Left colon (tissue), 2 donors: ENCODE results near the gene ABCA1. TPM values are rescaled to one million over a fixed set of nuclear protein-coding genes. Genes with fewer than 3 reads are reported as not detected.
"Not testable (repeated sequence)": the region's sequence is repeated elsewhere in the genome, so short reads cannot be mapped to it uniquely, and the experiment has no call there.

ENCODE experiments used
- ATAC-seq: fragments of 200-7000 bp; cut with Tn5 transposase; one replicate; pipeline ENCODE4 v1.9.1; 2020; ENCODE audit warnings: mild to moderate bottlenecking, moderate library complexity
- DNase-seq, 2 donors: peaks; one replicate each; pipeline ENCODE4 v3.0.0-alpha.2; 2020
- intact Hi-C, 2 donors: fragments of 100-400 bp; cut with DNase I in 1 of 2; cut with micrococcal nuclease in 1 of 2; formaldehyde crosslinking; loops; one replicate each; pipeline versions ENCODE4 v1.11.2 to v1.14.0; 2022; cut with DNase I, micrococcal nuclease
- total RNA-seq, 2 donors: library from RNA; stranded (reverse); fragmentation: NEBNext Ultra II Directional; extraction: Animal tissue kit (Norgen Biotek cat#: 25700); gene quantifications; one replicate each; pipeline ENCODE4 v1.2.1, GENCODE V29; 2021
- donor health status: DM: no; HTN: no; CAD: no.
- donor health status: DM: yes; HTN: yes; CAD: no.

The ABCA1 gene
- total RNA-seq, 2 donors from 2014 or later, result 11.8 to 44.5 TPM

DNA sequence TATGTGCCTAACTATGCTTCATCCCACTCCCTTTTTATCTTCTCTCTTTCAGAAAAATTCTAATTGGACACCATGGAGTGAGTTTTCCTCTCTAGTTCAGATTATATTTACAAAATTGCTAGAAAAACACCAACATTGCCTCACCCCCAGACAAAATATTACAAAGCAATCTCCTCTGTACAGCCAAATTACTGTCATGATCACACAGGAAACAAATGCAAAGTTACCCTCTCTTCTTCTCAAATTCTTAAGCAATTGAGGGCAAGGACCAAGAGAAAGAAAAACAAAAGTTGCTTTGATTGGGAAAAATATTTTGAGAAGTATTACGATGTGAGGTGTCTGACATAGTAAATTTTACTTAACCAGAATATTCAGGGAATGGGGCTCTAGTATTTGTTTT, 30.8 kb upstream of the ABCA1 start:
- ATAC-seq (no peak), DNase-seq (no peak)
- intact Hi-C loops, result no loop called here

DNA sequence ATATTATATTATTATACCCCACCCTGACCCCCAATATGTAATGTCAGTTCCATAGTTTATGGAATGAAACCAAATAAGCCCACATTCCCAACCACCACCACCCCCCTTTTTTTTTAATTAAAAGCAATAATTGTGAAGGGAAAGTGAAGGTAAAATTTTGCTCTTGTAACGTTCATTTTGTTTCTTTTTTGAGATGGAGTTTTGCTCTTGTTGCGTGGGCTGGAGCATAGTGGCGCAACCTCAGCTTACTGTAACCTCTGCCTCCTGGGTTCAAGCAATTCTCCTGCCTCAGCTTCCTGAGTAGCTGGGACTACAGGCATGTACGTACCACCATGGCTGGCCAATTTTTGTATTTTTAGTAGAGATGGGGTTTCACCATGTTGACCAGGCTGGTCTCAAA, 30.1 kb upstream of the ABCA1 start:
- ATAC-seq, intact Hi-C loops, DNase-seq: not testable (repeated sequence)

DNA sequence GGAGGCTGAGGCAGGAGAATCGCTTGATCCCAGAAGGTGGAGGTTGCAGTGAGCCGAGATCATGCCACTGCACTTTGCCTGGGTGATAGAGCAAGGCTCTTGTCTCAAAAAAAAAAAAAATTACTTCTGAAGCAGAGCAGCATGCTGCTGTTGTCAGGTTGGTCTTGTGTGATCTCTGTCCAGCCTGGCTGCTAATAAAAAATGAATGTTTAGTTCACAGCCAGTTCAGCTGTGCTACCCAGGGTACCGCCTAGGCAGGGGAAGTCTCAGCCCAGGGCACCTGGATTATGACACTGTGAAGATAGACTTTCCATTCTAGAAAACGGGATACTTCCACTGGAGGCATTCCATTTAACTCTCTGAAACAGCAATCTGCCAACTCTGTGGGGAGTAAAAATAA, 23.5 kb upstream of the ABCA1 start:
- ATAC-seq (no peak), DNase-seq (no peak)
- intact Hi-C loops, result no loop called here

DNA sequence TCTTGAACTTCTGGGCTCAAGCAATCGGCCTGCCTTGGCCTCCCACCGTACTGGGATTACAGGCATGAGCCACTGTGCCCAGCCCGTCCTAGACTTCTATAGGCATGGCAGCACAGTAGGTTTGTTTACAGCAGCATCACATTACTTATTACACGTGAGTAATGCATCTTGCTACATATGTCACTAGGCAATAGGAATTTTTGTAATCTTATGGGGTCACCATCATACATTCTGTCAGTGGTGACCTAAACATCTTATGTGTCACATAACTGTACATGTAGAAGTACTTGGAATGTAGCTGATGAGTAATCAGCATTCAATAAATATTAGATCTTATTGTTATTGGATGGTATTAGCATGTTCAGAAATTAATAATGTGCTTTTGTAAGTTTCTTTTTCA, 22.9 kb upstream of the ABCA1 start:
- ATAC-seq (no peak), DNase-seq (no peak)
- intact Hi-C loops, result no loop called here

DNA sequence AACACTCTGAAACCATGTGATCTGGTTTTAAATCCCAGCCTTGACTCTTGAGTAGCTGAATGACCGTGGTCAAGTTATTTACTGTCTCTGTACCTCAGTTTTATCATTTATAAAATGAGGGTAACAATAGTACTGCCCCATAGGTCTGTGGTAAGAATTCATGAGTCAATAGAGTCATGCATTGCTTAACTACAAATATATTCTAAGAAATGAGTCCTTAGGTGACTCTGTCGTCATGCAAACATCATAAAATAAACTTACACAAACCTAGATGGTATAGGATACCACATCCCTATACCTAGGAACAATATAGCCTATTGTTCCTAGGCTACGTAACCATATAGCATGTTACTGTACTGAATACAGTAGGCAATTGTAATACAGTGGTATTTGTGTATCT, 20.3 kb upstream of the ABCA1 start:
- ATAC-seq, result peak; percentile 56
- DNase-seq, result no peak
- intact Hi-C loops, result no loop called here

DNA sequence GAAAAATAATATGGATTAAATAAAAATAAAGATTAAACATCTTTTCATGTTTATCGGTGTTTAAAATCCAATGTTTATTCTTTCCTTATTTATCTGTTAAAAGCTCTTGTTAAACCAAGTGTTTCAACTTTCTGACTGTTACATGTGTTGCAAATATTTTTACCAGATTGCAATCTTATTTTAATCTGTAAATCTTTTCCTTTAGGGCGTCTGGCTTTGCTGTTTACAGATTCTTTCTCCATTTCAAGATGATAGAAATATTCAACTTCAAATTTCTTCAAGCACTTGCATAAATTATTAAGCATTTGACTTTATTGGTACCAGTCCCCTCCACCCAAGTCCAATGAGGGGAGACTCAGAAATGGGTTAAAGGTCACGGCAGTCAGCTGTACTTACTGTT, 16.9 kb upstream of the ABCA1 start:
- no peak for ATAC-seq
- no peak for DNase-seq
- intact Hi-C loops, result no loop called here

DNA sequence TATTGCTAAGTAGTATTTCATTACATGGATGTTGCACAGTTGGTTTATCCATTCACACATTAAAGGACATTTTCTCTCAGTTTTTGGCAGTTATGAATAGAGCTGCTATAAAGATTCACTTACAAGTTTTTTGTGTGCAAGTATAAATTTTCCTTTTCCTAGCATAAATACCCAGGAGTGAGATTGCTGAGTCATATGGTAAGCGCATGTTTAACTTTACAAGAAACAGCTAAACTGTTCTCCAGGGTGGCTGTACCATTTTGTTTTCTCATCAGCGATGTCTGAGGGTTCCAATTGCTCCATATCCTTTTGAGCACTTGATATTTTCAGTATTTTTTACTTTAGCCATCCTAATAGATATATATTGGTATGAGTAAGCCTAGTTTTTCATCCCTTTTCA, 16.4 kb upstream of the ABCA1 start:
- intact Hi-C loops, result no loop called here
- no peak for ATAC-seq
- DNase-seq, result no peak

DNA sequence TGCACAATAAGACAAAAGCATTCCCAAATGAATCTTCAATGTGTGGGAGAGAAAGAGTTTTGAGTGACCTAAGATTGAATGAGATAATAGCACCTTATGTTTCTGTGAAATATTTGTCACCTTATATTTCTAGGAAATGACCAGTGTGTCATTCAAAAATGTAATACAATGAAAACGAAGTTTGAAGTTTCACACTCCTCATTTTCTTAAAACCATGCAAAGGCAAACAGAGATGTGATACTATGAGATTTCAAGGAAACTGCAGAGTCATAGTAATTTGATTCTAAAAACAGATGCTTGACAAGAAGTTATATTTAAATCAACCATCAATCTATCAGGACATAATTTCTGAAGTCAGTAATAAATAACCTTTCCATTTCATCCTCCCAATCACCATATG, 13.6 kb upstream of the ABCA1 start:
- no peak for ATAC-seq
- intact Hi-C loops, result no loop called here
- no peak for DNase-seq

DNA sequence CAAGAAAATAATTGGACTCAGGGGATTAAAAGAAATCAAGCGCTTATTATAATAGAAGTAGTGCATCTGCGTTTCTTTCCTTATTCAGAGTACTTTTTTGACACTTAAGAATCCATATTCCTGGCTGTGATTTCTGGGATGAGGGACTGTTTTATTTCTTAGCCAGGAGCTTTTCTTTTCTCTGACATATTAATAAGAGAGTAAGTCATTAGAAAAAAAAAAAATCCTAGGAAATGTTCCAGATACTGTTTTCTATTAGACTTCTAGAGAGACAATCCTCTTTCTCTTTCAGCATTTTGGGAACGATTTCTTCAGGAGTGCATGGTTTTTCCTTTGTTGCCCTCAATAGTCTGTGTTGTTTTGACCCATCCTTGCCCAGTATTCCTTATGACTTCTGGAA, 8.3 kb upstream of the ABCA1 start:
- intact Hi-C loops, result no loop called here
- ATAC-seq, result no peak
- DNase-seq, result no peak

DNA sequence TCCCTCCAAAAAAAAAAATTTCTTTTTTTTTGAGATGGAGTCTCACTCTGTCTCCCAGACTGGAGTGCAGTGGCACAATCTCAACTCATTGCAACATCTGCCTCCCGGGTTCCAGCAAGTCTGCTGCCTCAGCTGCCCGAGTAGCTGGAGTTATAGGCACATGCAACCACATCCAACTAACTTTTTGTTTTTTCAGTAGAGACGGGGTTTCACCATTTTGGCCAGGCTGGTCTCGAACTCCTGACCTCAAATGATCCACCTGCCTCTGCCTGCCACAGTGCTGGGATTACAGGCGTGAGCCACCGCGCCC, 7.5 kb upstream of the ABCA1 start:
- ATAC-seq, DNase-seq, intact Hi-C loops: not testable (repeated sequence)

DNA sequence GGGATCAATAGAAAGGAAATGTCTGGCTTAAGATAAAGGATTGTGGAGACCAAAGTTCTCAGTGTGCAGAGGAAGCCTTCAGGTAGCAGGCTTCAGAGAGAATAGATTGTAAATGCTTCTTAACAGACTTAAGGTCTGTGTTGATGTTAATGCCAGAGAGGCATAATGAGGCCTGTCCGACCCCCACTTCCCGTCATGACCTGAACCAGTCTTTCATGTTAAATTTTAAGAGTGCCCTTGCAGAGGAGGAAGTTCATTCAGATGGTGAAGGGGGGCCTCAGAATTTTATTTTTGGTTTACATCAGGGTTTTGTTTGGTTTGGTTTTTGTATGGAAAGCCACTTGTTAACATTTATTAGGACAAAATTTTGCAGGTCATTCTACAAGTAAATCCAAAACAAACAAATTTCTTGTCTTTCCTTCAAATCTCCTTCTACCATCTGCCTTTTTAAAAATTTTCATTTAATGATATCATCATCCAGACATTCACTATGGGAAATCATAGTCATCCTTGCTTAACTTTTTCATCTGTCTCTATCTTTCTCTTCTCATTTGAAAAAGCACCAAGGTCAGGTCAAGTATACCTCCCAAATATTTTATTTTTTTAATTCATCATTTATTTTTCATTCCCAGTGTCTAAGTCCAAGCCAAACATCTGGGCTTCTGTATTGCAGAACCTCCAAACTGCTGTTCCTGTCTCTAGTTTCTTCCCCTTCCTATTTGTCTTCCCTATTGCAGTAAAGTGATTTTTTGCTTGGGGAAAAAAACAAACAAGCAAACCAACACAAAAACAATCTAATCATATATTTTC, 6.9 kb upstream of the ABCA1 start:
- intact Hi-C loops, result no loop called here
- DNase-seq (no peak), ATAC-seq (no peak)

DNA sequence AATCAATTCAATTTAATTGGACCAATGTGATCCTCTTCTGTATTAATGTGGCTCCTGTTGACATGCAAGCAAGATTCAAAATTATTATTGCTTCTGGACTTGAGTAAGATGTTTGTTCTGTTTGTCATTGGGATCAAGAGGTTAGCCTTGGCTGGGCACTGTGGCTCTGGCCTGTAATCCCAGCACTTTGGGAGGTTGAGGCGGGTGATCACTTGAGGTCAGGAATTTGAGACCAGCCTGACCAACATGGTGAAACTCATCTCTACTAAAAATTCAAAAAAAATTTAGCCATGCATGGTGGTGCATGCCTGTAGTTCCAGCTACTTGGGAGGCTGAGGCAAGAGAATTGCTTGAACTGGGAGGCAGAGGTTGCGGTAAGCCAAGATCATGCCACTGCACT, 5.1 kb upstream of the ABCA1 start:
- DNase-seq, ATAC-seq, intact Hi-C loops: not testable (repeated sequence)

DNA sequence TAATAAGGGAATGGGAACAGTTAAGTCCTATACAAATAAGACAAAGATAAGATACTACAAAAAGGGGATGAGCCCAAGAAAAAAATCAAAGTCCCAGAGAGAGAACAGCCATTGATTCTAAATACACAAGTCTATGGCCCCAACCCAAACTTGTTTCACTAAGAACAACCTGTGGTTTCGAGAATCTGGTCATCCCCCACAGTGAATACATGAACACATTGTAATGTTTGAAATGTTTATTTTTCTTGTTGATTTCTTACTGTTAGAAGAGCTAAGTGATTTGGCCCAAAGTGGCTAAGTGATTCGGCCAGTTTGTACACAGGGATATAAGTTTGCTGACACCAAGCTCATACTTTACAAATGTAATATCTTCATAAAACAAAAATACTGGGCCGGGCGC, 3.3 kb upstream of the ABCA1 start:
- ATAC-seq (no peak), DNase-seq (no peak)
- intact Hi-C loops, result no loop called here

DNA sequence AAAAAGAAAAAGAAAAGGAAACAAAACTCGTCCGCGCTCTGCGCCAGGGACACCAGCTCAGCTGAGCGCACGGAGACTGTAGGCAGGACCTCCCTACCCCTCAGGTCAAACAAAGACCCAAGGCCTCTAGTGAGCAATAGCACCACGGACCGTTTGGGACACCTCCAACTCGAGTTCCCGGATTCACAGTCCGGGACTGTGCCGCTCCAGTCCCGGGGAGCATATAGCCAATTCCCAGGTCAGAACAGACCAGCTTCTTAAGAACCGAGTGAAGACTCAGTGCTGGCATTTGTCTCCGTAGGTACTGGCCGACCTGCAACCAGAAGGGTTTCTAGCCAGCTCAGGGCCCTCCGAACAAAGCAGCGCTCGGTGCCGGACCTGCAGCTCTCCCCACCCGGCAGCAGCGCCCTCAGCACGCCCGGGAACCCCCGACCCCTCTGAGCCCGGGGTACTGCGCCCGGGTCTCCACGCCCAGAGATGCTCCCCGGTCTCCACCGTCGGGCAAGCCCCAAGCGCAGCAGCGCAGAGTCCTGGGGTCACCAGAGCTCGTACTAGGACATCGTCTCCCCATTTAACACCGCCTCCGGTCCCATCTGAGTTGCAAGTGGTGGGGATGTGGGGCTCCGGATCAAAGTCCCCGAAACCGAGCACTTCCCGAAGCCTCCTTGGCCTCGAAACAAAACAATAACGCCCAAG, 591 bp downstream of the ABCA1 start:
- ATAC-seq, result peak; percentile 50
- intact Hi-C loops, result loop anchor here (2.0 to 10.0 kb wide), 3 partner anchors 67 to 229 kb away; no protein-coding TSS in a partner anchor
- peak; percentile 33 to 52 for DNase-seq

DNA sequence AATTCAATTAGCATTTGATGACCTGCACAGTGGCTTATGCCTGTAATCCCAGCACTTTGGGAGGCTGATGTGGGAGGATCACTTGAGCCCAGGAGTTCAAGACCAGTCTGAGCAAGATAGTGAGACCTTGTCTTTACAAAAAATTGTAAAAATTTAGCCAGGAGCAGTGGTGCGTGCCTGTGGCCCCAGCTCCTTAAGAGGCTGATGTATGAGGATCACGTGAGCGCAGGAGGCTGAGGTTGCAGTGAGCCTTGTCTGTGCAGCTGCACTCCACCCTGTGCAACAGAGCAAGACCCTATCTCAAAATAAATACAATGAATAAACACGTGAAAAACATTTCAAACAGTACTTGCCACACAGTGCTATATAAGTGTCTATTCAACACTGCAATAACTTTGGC, 4.2 kb downstream of the ABCA1 start:
- DNase-seq (no peak), ATAC-seq (no peak)
- intact Hi-C loops, result loop anchor here in 1 of 2 donors (10.0 kb wide), 1 partner anchor 71 kb away; no protein-coding TSS in a partner anchor

DNA sequence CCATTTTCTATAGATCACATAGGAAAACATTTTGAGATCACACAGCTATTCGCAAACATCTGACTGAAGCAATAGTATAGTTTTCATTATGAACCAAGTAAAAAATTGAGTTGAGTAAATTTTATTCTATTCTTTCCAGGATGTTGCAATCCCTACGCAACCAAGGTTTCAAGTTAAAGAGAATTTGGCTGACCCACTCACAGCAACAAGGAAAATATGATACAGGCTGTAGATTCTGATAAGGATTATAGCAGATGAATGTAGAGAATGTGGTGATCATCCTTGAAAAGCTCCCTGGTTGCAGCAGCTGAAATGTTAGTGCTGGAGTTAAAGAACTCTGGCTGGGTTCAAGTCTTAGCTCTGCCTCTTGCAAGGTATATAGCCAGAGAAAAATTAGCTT, 4.7 kb downstream of the ABCA1 start:
- intact Hi-C loops, result loop anchor here in 1 of 2 donors (10.0 kb wide), 1 partner anchor 72 kb away; no protein-coding TSS in a partner anchor
- ATAC-seq, result no peak

DNA sequence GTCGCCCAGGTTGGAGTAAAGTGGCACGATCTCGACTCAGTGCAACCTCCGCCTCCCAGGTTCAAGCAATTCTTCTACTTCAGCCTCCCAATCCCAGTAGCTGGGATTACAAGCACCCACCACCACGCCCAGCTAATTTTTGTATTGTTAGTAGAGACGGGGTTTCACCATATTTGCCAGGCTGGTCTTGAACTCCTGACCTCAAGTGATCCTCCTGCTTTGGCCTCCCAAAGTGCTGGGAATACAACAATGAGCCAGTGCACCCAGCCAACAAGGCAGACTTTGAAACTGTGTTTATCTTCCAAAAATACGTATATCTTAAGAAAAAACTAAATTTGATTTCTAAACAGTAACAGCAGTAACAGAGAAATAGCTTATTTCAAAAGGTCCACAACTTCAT, 5.2 kb downstream of the ABCA1 start:
- not testable (repeated sequence) for ATAC-seq, DNase-seq
- intact Hi-C loops, result loop anchor here in 1 of 2 donors (10.0 kb wide), 1 partner anchor 72 kb away; no protein-coding TSS in a partner anchor

More for the DNA sequence above, 4.7 kb downstream of the ABCA1 start:
- no peak for DNase-seq

DNA sequence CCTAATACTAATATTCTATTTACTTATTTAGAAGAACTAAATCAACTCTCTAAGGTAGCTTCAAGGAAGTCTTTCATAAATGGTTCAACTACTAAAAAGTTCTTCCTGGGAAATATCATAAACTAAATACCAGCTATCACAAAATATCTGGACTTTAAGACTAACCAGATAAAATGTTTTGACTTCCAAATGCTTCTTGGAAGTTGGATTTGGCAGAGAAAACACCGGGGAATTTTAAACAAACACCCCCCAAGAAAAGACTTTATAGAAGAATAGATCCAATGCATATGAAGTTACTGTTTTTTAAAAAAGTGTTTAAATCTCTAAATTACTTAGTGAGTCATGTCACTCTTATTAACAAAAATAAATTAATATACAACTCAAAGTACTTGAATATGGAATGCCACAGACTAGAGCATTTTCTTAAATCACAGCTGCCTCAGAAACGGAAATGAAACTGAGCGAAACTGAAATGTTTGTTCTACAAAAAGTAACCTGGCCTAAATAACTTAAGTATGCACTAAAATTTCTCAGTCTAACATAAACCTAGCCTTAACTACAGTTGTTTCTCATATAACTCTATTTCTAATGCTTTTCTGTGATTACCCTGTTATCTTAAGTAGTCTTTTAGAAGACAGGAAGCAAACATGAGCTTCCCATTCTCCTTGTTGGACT, 6.8 kb downstream of the ABCA1 start:
- intact Hi-C loops, result loop anchor here in 1 of 2 donors (10.0 kb wide), 1 partner anchor 74 kb away; no protein-coding TSS in a partner anchor
- no peak for ATAC-seq
- no peak for DNase-seq

DNA sequence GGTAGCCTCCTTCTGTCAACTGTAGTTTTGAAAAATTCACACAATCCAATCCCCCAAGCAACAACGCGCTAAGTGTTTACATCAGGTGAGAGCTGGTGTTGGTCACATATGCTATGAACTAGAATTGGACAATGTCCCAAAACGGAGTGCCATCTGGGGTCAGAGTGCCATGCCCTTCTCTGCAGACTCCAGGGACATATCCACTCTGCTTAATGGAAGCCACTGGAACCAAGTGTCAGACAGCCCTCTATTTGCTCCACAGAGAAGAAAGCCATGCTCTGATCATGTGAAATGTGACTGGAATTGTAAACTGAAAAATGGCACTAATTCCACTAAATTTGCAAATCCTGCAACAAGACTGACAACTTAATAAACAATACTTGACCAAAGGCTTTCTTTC, 12.2 kb downstream of the ABCA1 start:
- ATAC-seq, result no peak
- DNase-seq, result no peak
- intact Hi-C loops, result loop anchor here in 1 of 2 donors (10.0 kb wide), 1 partner anchor 499 kb away; no protein-coding TSS in a partner anchor
